HUDEP-2 (cell line): ENCODE data around the gene GPC6.
"Not testable (repeated sequence)": the region's sequence is repeated elsewhere in the genome, so short reads cannot be mapped to it uniquely, and the experiment has no call there.

Source experiments
- DNase-seq, 76 experiments: peaks; one replicate each; lab custom pipeline; 2025; ENCODE audit not compliant: unreplicated experiment in 76 of 76; lab: John Stamatoyannopoulos, UW

GPC6 gene

GRCh38 chr13:93316841-93317240, 90.2 kb downstream of the GPC6 start:
- no peak for DNase-seq

GRCh38 chr13:93318534-93319254, 92.1 kb downstream of the GPC6 start:
- DNase-seq: no peak

GRCh38 chr13:93320942-93321341, 94.3 kb downstream of the GPC6 start:
- no peak for DNase-seq

- DNase-seq: not testable (repeated sequence)
Observed at GRCh38 chr13:93323880-93324279, 97.3 kb downstream of the GPC6 start.

- no peak for DNase-seq
Observed at GRCh38 chr13:93325303-93326233, 99.0 kb downstream of the GPC6 start.

- no peak for DNase-seq
Observed at GRCh38 chr13:93326234-93326811, 99.7 kb downstream of the GPC6 start.

GRCh38 chr13:93328943-93329342, 102.3 kb downstream of the GPC6 start:
- no peak for DNase-seq

- no peak for DNase-seq
Observed at GRCh38 chr13:93336728-93337127, 110.1 kb downstream of the GPC6 start.

- no peak for DNase-seq
Observed at GRCh38 chr13:93338030-93338429, 111.4 kb downstream of the GPC6 start.

GRCh38 chr13:93338906-93339305, 112.3 kb downstream of the GPC6 start:
- no peak for DNase-seq

GRCh38 chr13:93339550-93339949, 112.9 kb downstream of the GPC6 start:
- no peak for DNase-seq

GRCh38 chr13:93341517-93341916, 114.9 kb downstream of the GPC6 start:
- DNase-seq: no peak

GRCh38 chr13:93343097-93343496, 116.5 kb downstream of the GPC6 start:
- DNase-seq: no peak

- DNase-seq: no peak
Observed at GRCh38 chr13:93344048-93344705, 117.6 kb downstream of the GPC6 start.

GRCh38 chr13:93345024-93345423, 118.4 kb downstream of the GPC6 start:
- no peak for DNase-seq

GRCh38 chr13:93345770-93346169, 119.2 kb downstream of the GPC6 start:
- no peak for DNase-seq

- no peak for DNase-seq
Observed at GRCh38 chr13:93352616-93353015, 126.0 kb downstream of the GPC6 start.

- DNase-seq: no peak
Observed at GRCh38 chr13:93355094-93355493, 128.5 kb downstream of the GPC6 start.

- DNase-seq: no peak
Observed at GRCh38 chr13:93356469-93356868, 129.9 kb downstream of the GPC6 start.

GRCh38 chr13:93360021-93360420, 133.4 kb downstream of the GPC6 start:
- DNase-seq: no peak

- DNase-seq: no peak
Observed at GRCh38 chr13:93361703-93362102, 135.1 kb downstream of the GPC6 start.
